ENCODE measurements around the gene KSR2. TPM values are rescaled to one million over a fixed set of nuclear protein-coding genes. Genes with fewer than 3 reads are reported as not detected.

Gene KSR2
- total RNA-seq, 4 donors from 2014 or later = under 0.01 to 0.06 (median 0.03) TPM

- H3K27ac ChIP-seq (replicated peaks in 1 of 4) = no peak overlapping the region
- H3K4me3 ChIP-seq = no peak overlapping the region
- no peak for DNase-seq (ENCODE audit: extremely low spot score)
- intact Hi-C loops (cut with DNase I) = no loop called here
- H3K4me1 ChIP-seq = no peaks in the 10 kb centered on the region
- H3K9me3 ChIP-seq = no peaks in the 10 kb centered on the region
- H3K36me3 ChIP-seq = no peaks in the 10 kb centered on the region
- TF ChIP-seq POLR2A (IDR thresholded peaks at IDR 0.05; ENCODE audit: low read depth) (no peak), EP300 (IDR thresholded peaks at IDR 0.05) (no peak), CTCF (IDR thresholded peaks at IDR 0.05) (no peak), POLR2AphosphoS5 (IDR thresholded peaks at IDR 0.05) (no peak)
- 74% methylated on average over 4 of the region's 4 CpGs for WGBS
- peaks cover 0 to 10% (median 0%) of the 10 kb centered on the region in 4 donors for H3K27me3 ChIP-seq
Observed at GRCh38 chr12:117572755-117573154, 396.0 kb downstream of the KSR2 start.

GRCh38 chr12:117571321-117571720 is 397.5 kb downstream of the KSR2 start:
- Histone ChIP-seq H3K27me3 (peaks cover 0 to 10% (median under 1%) of the 10 kb centered on the region in 4 donors), H3K4me3 (no peak overlapping the region), H3K4me1 (no peaks in the 10 kb centered on the region), H3K36me3 (no peaks in the 10 kb centered on the region), H3K9me3 (no peaks in the 10 kb centered on the region), H3K27ac (replicated peaks in 1 of 4) (no peak overlapping the region)
- TF ChIP-seq POLR2A (IDR thresholded peaks at IDR 0.05; ENCODE audit: low read depth) = no peak
- no peak for TF ChIP-seq CTCF (IDR thresholded peaks at IDR 0.05)
- TF ChIP-seq POLR2AphosphoS5 (IDR thresholded peaks at IDR 0.05) = no peak
- WGBS = 42% methylated on average over 3 of the region's 3 CpGs
- intact Hi-C loops (cut with DNase I) = no loop called here
- no peak for DNase-seq (ENCODE audit: extremely low spot score)

DNA sequence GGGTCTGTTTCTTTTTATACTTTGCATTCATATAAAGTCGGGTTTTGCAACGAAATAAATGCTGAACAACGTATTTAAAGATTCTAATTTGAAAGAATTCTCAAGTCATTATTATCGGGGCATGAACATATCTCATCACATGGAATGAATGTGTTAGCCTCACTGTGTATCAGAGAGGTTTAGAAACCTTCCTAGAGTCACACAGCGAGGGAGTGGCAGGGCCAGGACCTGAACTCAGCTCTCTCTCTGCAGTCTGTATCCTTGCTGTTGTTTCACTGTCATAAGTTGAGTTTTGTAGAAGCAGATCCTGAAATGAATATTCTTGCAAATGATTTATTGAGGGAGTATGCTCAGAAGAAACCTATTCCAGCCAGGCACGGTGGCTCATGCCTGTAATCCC is 398.2 kb downstream of the KSR2 start:
- Histone ChIP-seq H3K36me3 (no peaks in the 10 kb centered on the region), H3K4me1 (no peaks in the 10 kb centered on the region), H3K27ac (replicated peaks in 1 of 4) (no peak overlapping the region), H3K4me3 (no peak overlapping the region), H3K27me3 (peaks cover 0 to 10% (median 1%) of the 10 kb centered on the region in 4 donors), H3K9me3 (no peaks in the 10 kb centered on the region)
- intact Hi-C loops (cut with DNase I) = no loop called here
- TF ChIP-seq EP300 (IDR thresholded peaks at IDR 0.05) (no peak), CTCF (IDR thresholded peaks at IDR 0.05) (no peak), POLR2AphosphoS5 (IDR thresholded peaks at IDR 0.05) (no peak), POLR2A (IDR thresholded peaks at IDR 0.05; ENCODE audit: low read depth) (no peak)
- 91% methylated on average over 6 of the region's 6 CpGs for WGBS
- DNase-seq (ENCODE audit: extremely low spot score) = no peak

DNA sequence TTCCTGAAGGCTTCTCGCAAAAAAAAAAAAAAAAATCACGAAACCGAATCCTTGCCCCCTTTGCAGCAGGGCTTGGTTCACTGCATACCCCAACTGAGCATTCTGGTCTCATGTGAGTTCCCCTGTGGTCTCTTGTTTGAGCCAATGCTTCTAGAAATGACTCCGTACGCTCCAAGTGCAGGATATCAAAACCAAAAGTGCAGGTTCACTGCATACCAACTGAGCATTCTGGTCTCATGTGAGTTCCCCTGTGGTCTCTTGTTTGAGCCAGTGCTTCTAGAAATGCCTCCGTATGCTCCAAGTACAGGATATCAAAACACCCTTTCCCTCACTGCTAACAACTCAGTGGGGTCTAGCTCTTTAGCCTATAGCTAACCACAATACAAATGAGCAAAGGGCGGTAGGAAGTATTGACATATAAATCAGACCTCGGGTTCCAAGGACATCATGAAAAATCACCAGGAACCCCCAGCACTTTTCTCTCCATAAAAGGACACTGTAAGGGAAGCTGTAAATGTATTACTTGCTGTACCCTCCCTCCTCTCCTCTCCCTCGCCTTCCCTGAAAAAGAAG is 401.1 kb downstream of the KSR2 start:
- intact Hi-C loops (cut with DNase I) = no loop called here
- Histone ChIP-seq H3K36me3 (no peaks in the 10 kb centered on the region), H3K27me3 (peaks cover 0 to 18% (median 1%) of the 10 kb centered on the region in 4 donors), H3K27ac (replicated peaks in 1 of 4) (no peak overlapping the region), H3K4me3 (no peak overlapping the region), H3K4me1 (no peaks in the 10 kb centered on the region), H3K9me3 (no peaks in the 10 kb centered on the region)
- DNase-seq (ENCODE audit: extremely low spot score) = no peak
- WGBS = 70% methylated on average over 9 of the region's 9 CpGs
- no peak for TF ChIP-seq POLR2A (IDR thresholded peaks at IDR 0.05; ENCODE audit: low read depth)
- TF ChIP-seq CTCF (IDR thresholded peaks at IDR 0.05) = no peak
- TF ChIP-seq EP300 (IDR thresholded peaks at IDR 0.05) = no peak
- TF ChIP-seq POLR2AphosphoS5 (IDR thresholded peaks at IDR 0.05) = no peak

GRCh38 chr12:117564881-117565280 is 403.9 kb downstream of the KSR2 start:
- Histone ChIP-seq H3K36me3 (no peaks in the 10 kb centered on the region), H3K9me3 (no peaks in the 10 kb centered on the region), H3K4me3 (no peak overlapping the region), H3K4me1 (no peaks in the 10 kb centered on the region), H3K27ac (replicated peaks in 1 of 4) (no peak overlapping the region), H3K27me3 (peaks cover 0 to 15% (median 1%) of the 10 kb centered on the region in 4 donors)
- intact Hi-C loops (cut with DNase I) = no loop called here
- 47% methylated on average over 9 of the region's 9 CpGs for WGBS
- no peak for TF ChIP-seq POLR2A (IDR thresholded peaks at IDR 0.05; ENCODE audit: low read depth)
- TF ChIP-seq CTCF (IDR thresholded peaks at IDR 0.05) = no peak
- TF ChIP-seq EP300 (IDR thresholded peaks at IDR 0.05) = no peak
- no peak for TF ChIP-seq POLR2AphosphoS5 (IDR thresholded peaks at IDR 0.05)
- no peak for DNase-seq (ENCODE audit: extremely low spot score)
